ENCODE data around the gene CITED1. TPM values are rescaled to one million over a fixed set of nuclear protein-coding genes. Genes with fewer than 3 reads are reported as not detected.
A peak's percentile ranks its signal among the peaks of the same experiment; 100 is the strongest.

Gene CITED1
- total and polyA plus RNA-seq, 2 donors (not counting 1 experiment from before 2014, with no cell fraction given), result 0.17 TPM; not detected in 1

DNA sequence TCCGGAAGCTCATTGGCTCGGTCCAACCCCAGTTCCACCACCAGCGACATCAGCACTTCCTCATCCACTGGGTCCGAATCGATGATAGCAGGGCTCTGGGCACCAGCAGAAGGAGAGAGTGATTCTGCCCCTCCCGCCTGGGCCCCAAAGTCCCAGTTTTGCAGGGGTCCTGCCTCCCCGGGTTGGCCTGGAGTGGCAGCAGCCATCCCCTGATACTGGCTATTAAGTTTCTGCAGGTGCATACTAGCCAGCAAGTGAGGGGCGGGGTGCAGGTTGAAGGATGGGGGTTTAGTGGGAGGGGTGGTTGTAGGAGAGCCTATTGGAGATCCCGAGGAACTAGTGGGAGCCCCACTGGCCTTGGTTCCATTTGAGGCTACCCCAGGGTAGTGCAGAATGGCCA is 3.9 kb downstream of the CITED1 start:
- Histone ChIP-seq H3K27ac (ENCODE audit: insufficient read depth, low read length) (no peak overlapping the region), H3K4me3 (replicated peaks in 1 of 4; ENCODE audit: control extremely low read depth in 1 of 4, insufficient read depth in 1 of 4, low read depth in 3 of 4, low read length in 4 of 4) (no peak overlapping the region), H3K27me3 (ENCODE audit: control insufficient read depth, insufficient read depth, low read length) (peaks cover 62% of the 10 kb centered on the region), H3K79me2 (ENCODE audit: control insufficient read depth, insufficient read depth, low read length) (no peaks in the 10 kb centered on the region), H2AFZ (ENCODE audit: low read length) (no peak overlapping the region), H3K4me1 (ENCODE audit: control insufficient read depth, extremely low read depth, insufficient read depth, low read length) (no peaks in the 10 kb centered on the region), H3K9me3 (ENCODE audit: control insufficient read depth, insufficient read depth, low read depth, low read length) (no peaks in the 10 kb centered on the region), H4K20me1 (ENCODE audit: control insufficient read depth, extremely low read depth, insufficient read depth, low read length) (no peaks in the 10 kb centered on the region), H3K4me2 (ENCODE audit: extremely low read depth, insufficient read depth, low read length) (no peak overlapping the region), H3K9ac (ENCODE audit: insufficient read depth, low read length) (no peak overlapping the region), H3K36me3 (ENCODE audit: control insufficient read depth, insufficient read depth, low read length) (no peaks in the 10 kb centered on the region)
- DNase-seq (ENCODE audit: low read depth in 2 of 2), result no peak
- TF ChIP-seq, protein P1, sequence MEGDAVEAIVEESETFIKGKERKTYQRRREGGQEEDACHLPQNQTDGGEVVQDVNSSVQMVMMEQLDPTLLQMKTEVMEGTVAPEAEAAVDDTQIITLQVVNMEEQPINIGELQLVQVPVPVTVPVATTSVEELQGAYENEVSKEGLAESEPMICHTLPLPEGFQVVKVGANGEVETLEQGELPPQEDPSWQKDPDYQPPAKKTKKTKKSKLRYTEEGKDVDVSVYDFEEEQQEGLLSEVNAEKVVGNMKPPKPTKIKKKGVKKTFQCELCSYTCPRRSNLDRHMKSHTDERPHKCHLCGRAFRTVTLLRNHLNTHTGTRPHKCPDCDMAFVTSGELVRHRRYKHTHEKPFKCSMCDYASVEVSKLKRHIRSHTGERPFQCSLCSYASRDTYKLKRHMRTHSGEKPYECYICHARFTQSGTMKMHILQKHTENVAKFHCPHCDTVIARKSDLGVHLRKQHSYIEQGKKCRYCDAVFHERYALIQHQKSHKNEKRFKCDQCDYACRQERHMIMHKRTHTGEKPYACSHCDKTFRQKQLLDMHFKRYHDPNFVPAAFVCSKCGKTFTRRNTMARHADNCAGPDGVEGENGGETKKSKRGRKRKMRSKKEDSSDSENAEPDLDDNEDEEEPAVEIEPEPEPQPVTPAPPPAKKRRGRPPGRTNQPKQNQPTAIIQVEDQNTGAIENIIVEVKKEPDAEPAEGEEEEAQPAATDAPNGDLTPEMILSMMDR (conservative IDR thresholded peaks at IDR 0.05 in 1 of 2, IDR thresholded peaks at IDR 0.05 in 1 of 2; ENCODE audit: low read depth in 1 of 2, low read length in 2 of 2), result no peak
- no peak for TF ChIP-seq EZH2 (IDR thresholded peaks at IDR 0.05; ENCODE audit: low read length, missing control alignments)

DNA sequence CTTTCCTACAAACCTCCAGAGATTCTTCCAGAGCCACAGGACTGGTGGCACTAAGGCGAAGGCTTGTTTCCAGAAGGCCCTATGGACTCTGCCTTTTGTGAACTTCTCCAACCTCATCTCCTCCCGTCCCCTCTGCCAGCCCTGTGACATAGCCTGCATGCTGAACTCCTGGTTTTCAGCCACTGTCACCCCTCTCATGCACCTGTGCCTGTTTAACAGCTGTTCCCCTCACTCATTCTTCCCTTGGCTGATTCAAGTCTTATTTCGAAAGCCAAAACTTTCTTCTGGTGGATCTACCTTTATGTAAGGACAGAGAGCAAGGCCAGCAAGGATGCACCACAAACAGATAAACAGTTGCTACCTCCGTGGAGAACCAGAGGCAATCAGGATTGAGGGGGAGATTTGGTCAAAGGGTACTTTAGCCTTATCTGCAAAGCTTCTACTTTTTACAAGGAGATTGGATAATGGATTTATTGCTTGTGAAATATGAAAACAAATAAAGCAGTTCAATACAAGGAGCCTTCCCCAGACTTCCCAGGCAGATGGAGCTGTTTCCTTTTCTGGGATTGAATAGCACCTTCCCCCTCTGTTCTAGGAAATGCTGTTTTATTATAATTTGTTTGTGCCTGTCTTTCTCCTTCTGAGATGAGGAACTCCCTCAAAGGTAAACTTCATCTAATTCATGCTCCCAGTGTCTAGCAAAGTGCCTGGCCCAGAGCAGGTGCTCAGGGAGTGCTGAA is 5.7 kb downstream of the CITED1 start:
- peaks cover 55% of the 10 kb centered on the region for H3K27me3 ChIP-seq (ENCODE audit: control insufficient read depth, insufficient read depth, low read length)
- H2AFZ ChIP-seq (ENCODE audit: low read length), result no peak overlapping the region
- H3K9ac ChIP-seq (ENCODE audit: insufficient read depth, low read length), result no peak overlapping the region
- no peaks in the 10 kb centered on the region for H3K9me3 ChIP-seq (ENCODE audit: control insufficient read depth, insufficient read depth, low read depth, low read length)
- DNase-seq (ENCODE audit: low read depth in 2 of 2), result no peak
- H4K20me1 ChIP-seq (ENCODE audit: control insufficient read depth, extremely low read depth, insufficient read depth, low read length), result no peaks in the 10 kb centered on the region
- no peaks in the 10 kb centered on the region for H3K79me2 ChIP-seq (ENCODE audit: control insufficient read depth, insufficient read depth, low read length)
- H3K4me2 ChIP-seq (ENCODE audit: extremely low read depth, insufficient read depth, low read length), result no peak overlapping the region
- H3K27ac ChIP-seq (ENCODE audit: insufficient read depth, low read length), result no peak overlapping the region
- H3K36me3 ChIP-seq (ENCODE audit: control insufficient read depth, insufficient read depth, low read length), result no peaks in the 10 kb centered on the region
- H3K4me1 ChIP-seq (ENCODE audit: control insufficient read depth, extremely low read depth, insufficient read depth, low read length), result no peaks in the 10 kb centered on the region
- H3K4me3 ChIP-seq (replicated peaks in 1 of 4; ENCODE audit: control extremely low read depth in 1 of 4, insufficient read depth in 1 of 4, low read depth in 3 of 4, low read length in 4 of 4), result no peak overlapping the region
- TF ChIP-seq, protein P1 (conservative IDR thresholded peaks at IDR 0.05 in 1 of 2, IDR thresholded peaks at IDR 0.05 in 1 of 2; ENCODE audit: low read depth in 1 of 2, low read length in 2 of 2), result no peak
- no peak for TF ChIP-seq EZH2 (IDR thresholded peaks at IDR 0.05; ENCODE audit: low read length, missing control alignments)

DNA sequence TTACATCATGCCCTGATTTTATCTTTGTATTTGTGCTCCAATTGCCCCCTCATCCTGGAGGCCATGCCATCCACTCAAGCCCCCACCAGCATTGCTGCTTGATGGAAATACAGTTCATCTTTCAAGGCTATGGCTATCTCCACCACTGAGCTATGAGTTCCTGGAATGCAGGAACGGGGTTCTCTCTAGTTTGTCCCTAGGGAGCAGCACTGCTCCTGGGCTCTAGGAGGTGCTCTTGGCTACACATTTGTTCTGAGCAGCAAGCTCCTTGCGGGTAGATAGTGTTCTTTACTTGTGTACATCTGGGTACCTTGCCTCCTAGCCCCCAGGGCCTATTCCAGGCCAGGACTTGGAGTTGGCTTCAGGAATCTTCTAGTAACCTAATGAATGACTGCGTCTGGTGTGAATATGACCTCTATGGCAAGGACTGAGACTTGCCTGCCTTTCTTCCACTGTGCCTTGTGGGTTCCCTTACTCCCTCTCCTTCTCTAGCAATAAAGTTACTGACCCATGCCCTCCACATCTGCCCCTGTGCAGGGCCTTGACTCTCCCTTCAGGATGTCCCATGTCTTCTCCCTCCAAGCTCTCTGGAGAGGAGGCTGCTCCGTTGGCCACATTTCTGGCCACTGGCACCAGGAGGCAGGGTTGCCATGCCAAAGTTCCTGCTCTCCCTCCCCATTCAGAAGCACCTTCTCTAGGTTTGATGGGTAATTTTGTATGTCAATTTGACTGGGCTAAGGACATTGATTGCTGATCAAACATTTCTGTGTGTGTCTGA is 7.6 kb downstream of the CITED1 start:
- H4K20me1 ChIP-seq (ENCODE audit: control insufficient read depth, extremely low read depth, insufficient read depth, low read length), result no peaks in the 10 kb centered on the region
- no peak overlapping the region for H3K4me2 ChIP-seq (ENCODE audit: extremely low read depth, insufficient read depth, low read length)
- no peaks in the 10 kb centered on the region for H3K79me2 ChIP-seq (ENCODE audit: control insufficient read depth, insufficient read depth, low read length)
- no peaks in the 10 kb centered on the region for H3K36me3 ChIP-seq (ENCODE audit: control insufficient read depth, insufficient read depth, low read length)
- H3K4me3 ChIP-seq (replicated peaks in 1 of 4; ENCODE audit: control extremely low read depth in 1 of 4, insufficient read depth in 1 of 4, low read depth in 3 of 4, low read length in 4 of 4), result no peak overlapping the region
- H3K9me3 ChIP-seq (ENCODE audit: control insufficient read depth, insufficient read depth, low read depth, low read length), result no peaks in the 10 kb centered on the region
- DNase-seq (ENCODE audit: low read depth in 2 of 2), result peak in 1 of 2 donors; percentile 19
- H3K27me3 ChIP-seq (ENCODE audit: control insufficient read depth, insufficient read depth, low read length), result peaks cover 38% of the 10 kb centered on the region
- H3K9ac ChIP-seq (ENCODE audit: insufficient read depth, low read length), result no peak overlapping the region
- no peak for TF ChIP-seq EZH2 (IDR thresholded peaks at IDR 0.05; ENCODE audit: low read length, missing control alignments)
- TF ChIP-seq, protein P1 (conservative IDR thresholded peaks at IDR 0.05 in 1 of 2, IDR thresholded peaks at IDR 0.05 in 1 of 2; ENCODE audit: low read depth in 1 of 2, low read length in 2 of 2), result peak; percentile 5 to 28
- H3K27ac ChIP-seq (ENCODE audit: insufficient read depth, low read length), result no peak overlapping the region
- no peak overlapping the region for H2AFZ ChIP-seq (ENCODE audit: low read length)
- no peaks in the 10 kb centered on the region for H3K4me1 ChIP-seq (ENCODE audit: control insufficient read depth, extremely low read depth, insufficient read depth, low read length)
